Muscle of leg (tissue), 11 donors: ENCODE results near the gene NLGN2. TPM values are rescaled to one million over a fixed set of nuclear protein-coding genes. Genes with fewer than 3 reads are reported as not detected.

Experiments
- DNase-seq: peaks from one replicate; pipeline ENCODE4 v3.0.0; 2013
- H3K27ac ChIP-seq: one replicate; pipeline ENCODE4 v1.5.1; 2013; ENCODE audit warnings: mild to moderate bottlenecking, low read length, control low read depth
- H3K27me3 ChIP-seq: one replicate; pipeline ENCODE4 v1.6.1; 2013; ENCODE audit warnings: low read length; ENCODE audit not compliant: control insufficient read depth, insufficient read depth
- H3K36me3 ChIP-seq: one replicate; pipeline ENCODE4 v1.6.1; 2013; ENCODE audit warnings: low read length; ENCODE audit not compliant: control insufficient read depth, insufficient read depth
- H3K4me1 ChIP-seq: one replicate; pipeline ENCODE4 v1.6.1; 2013; ENCODE audit warnings: low read length; ENCODE audit not compliant: control insufficient read depth, insufficient read depth
- H3K4me3 ChIP-seq: one replicate; pipeline ENCODE4 v1.5.1; 2013; ENCODE audit warnings: low read length, control low read depth
- H3K9me3 ChIP-seq: replicated peaks from 2 replicates; pipeline ENCODE4 v1.6.1; 2013; ENCODE audit warnings: low read depth, low read length; ENCODE audit not compliant: control insufficient read depth
- WGBS: methylation state at CpG from one replicate; pipeline ENCODE4 v1.1.5; 2013; ENCODE audit warnings: missing lambda C conversion rate; ENCODE audit not compliant: insufficient coverage; 5-methylcytosine and 5-hydroxymethylcytosine counted together
- polyA plus RNA-seq, 8 donors: library from polyadenylated mRNA; unstranded; fragments of 120-200 nt; gene quantifications; one replicate each; pipeline versions ENCODE4 v1.2.1 to v1.2.3, GENCODE V29; 2013; ENCODE audit warnings: inconsistent platforms in 1 of 8, low replicate concordance in 1 of 8; ENCODE audit not compliant: insufficient read length in 8 of 8, insufficient read depth in 1 of 8
- total RNA-seq: library from RNA; stranded (reverse); fragments of 120-200 nt; gene quantifications from one replicate; pipeline ENCODE4 v1.2.4, GENCODE V29; 2013

NLGN2 gene
- total and polyA plus RNA-seq, 9 donors = 7.7 to 36.2 (median 25.7) TPM

DNA sequence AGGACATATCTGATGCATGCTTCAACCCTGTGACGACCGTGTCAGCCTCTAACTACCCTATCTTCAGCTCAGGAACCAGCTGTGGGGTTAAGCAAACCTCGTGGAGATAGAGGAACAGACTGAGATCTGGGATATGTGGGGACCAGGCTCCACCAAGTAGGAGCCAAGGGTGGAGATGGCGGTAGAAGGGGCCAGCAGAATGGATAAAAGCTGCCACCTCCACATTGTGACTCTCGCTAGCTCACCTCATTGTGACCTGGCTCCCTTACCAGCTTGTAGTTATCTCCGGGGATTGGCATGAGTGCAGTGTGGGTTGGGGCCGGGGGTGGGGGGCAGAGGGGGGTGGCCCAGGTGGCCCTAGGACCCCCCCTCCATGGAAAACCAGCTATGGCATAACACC is 17.7 kb downstream of the NLGN2 start, which contains the start of gene SPEM2:
TSS of gene SPEM2 (plus strand) at position 301 of the 400 bp plus-strand sequence. CDS start at position 374, 73 bp downstream.
- Histone ChIP-seq H3K27ac (no peak within 1 kb of the TSS), H3K27me3 (no peaks in the 10 kb centered on the region), H3K9me3 (no peaks in the 10 kb centered on the region), H3K4me1 (no peaks in the 10 kb centered on the region), H3K4me3 (no peak within 1 kb of the TSS), H3K36me3 (no peaks in the 10 kb centered on the region)
- no CpG with 5 or more reads among the region's 7 CpGs for WGBS
- no peak for DNase-seq

DNA sequence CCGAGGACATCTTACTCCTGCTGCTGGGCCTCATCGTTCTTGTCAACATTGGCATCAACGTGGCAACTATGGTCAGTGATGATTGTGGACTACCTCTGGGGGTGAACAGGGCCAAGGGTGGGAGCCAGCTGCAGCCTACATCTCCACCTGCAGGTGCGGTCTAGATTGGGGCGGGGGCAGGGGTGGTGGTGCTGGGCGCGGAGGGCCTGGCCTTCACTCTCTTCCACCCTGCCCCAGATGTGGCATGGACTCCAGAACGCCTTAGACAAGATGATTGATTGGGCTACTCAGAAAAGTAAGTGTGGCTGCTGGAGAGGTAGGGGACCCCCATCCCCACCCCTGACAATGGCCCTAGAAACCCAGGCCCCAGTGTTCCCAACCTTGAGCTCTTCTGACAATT is 18.1 kb downstream of the NLGN2 start:
- WGBS = 95% methylated on average over 3 of the region's 8 CpGs
- Histone ChIP-seq H3K4me1 (no peaks in the 10 kb centered on the region), H3K27me3 (no peaks in the 10 kb centered on the region), H3K27ac (no peak overlapping the region), H3K9me3 (no peaks in the 10 kb centered on the region), H3K36me3 (no peaks in the 10 kb centered on the region), H3K4me3 (no peak overlapping the region)
- DNase-seq = no peak

DNA sequence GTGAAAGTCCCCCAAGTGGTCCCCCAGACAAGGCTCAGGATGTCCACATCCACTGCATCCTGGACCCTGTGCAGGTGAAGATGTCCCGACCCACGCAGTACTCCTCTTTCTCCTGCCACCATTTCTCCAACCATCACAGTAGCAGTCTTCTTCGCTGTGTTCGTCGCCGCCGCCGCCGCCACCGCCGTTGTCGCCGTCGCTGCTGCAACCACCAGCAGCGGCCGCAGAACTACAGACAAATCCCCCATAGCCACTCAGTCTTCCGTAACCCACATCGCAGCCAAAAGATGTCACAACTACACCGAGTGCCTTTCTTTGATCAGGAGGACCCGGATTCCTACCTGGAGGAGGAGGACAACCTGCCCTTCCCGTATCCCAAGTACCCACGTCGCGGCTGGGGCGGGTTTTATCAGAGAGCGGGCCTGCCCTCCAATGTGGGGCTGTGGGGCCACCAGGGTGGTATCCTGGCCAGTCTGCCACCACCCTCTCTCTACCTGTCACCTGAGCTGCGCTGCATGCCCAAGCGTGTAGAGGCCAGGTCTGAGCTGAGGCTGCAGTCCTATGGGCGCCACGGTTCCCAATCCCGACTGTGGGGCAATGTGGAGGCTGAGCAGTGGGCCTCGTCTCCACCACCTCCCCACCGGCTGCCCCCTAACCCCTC is 18.7 kb downstream of the NLGN2 start:
- no peaks in the 10 kb centered on the region for H3K4me1 ChIP-seq
- WGBS = 90% methylated on average over 24 of the region's 33 CpGs
- no peak overlapping the region for H3K4me3 ChIP-seq
- H3K27me3 ChIP-seq = no peaks in the 10 kb centered on the region
- H3K9me3 ChIP-seq = no peaks in the 10 kb centered on the region
- no peak overlapping the region for H3K27ac ChIP-seq
- DNase-seq = no peak
- H3K36me3 ChIP-seq = no peaks in the 10 kb centered on the region

DNA sequence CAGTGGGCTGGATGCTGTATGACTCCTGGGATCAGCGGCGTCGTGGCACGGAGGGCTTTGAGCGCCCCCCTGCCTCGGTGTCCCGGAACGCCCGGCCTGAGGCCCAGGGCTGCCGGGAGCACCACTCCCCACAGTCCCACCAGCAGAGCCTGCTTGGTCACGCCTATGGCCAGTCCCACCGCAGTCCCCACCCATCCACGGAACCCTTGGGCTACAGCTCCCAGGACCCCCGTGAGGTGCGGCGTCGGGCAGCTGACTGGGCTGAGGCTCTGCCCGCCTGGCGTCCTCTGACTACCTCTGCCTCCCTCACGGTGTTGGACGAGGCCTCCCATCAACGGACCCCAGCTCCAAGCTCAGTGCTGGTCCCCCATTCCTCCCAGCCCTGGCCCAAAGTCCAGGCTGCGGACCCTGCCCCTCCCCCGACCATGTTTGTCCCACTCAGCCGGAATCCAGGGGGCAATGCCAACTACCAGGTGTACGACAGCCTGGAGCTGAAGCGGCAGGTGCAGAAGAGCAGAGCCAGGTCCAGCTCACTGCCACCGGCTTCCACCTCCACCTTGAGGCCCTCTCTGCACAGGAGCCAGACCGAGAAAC is 19.3 kb downstream of the NLGN2 start:
- no peaks in the 10 kb centered on the region for H3K4me1 ChIP-seq

DNA sequence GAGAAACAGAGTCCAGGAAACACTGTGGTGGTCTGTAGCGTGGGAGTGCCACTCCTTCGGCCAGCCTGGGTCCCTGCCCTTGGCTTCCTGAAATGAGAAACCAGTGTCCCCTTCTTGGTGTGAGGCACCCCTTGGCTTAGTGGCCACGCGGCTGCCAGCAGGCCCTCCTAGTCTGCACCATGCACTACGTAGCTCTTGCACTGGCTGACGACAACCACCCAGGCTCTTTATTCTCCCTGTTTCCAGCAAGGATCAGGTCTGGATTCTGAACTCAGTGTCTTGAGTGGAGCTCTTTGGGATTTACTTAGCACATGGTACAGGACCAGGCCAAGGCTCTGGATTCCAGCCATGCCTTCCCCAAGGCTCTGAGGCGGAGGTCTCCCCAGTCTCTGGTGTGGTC is 19.9 kb downstream of the NLGN2 start:
- no peak for DNase-seq
- no peaks in the 10 kb centered on the region for H3K9me3 ChIP-seq
- H3K4me1 ChIP-seq = no peaks in the 10 kb centered on the region
- no peak overlapping the region for H3K4me3 ChIP-seq
- H3K27me3 ChIP-seq = no peaks in the 10 kb centered on the region
- H3K27ac ChIP-seq = no peak overlapping the region
- WGBS = 89% methylated on average over 1 of the region's 7 CpGs
- no peaks in the 10 kb centered on the region for H3K36me3 ChIP-seq

More for the DNA sequence above, 19.3 kb downstream of the NLGN2 start:
- WGBS = 88% methylated on average over 27 of the region's 29 CpGs
- Histone ChIP-seq H3K27ac (no peak overlapping the region), H3K36me3 (no peaks in the 10 kb centered on the region), H3K27me3 (no peaks in the 10 kb centered on the region), H3K9me3 (no peaks in the 10 kb centered on the region), H3K4me3 (no peak overlapping the region)
- no peak for DNase-seq

DNA sequence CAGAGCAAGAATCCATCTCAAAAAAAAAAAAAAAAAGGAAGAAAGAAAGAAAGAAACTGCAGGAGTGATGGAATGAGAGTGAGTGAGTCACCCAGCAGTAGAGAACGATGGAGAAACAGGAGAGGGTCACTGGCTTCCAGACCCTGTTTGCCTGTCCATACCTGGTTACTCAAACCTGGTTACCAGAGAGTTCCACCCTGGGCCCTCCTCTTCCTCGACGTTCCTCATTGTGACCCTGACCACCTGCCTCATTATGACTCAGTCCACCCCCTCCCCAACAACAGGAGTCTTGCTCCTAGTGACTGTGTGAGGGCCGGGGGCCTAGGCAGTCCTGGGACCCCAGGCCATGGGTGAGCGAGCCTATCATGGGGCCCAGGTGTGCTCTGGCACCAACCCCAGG is 20.9 kb downstream of the NLGN2 start, which contains the start of gene SPEM3:
TSS of gene SPEM3 (plus strand) at position 301 of the 400 bp plus-strand sequence. CDS start at position 347, 46 bp downstream.
- no peak within 1 kb of the TSS for H3K27ac ChIP-seq
- H3K9me3 ChIP-seq = no peaks in the 10 kb centered on the region
- H3K4me3 ChIP-seq = no peak within 1 kb of the TSS
- no peaks in the 10 kb centered on the region for H3K36me3 ChIP-seq
- H3K27me3 ChIP-seq = no peaks in the 10 kb centered on the region
- DNase-seq = no peak
- no peaks in the 10 kb centered on the region for H3K4me1 ChIP-seq
- WGBS = 75% methylated on average over 5 of the region's 5 CpGs

DNA sequence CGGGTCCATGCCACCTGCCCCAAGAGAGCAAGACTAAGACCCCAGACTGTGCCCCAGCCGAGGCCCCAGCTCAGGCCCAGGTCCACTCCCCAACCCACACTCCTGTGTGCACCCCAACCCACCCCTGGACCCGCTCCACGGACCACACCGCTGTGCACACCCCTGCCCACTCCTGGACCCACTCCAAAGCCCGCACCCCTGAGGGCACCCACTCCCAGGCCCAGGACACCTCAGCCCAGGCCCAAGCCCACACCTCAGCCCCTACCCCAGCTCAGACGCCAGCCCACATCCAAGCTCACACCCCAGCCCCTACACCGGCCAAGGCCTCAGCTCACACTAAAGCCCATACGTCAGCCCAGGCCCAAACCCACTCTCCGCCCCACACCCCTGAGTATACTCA is 22.1 kb downstream of the NLGN2 start:
- WGBS = 89% methylated on average over 10 of the region's 10 CpGs
- Histone ChIP-seq H3K9me3 (no peaks in the 10 kb centered on the region), H3K4me1 (no peaks in the 10 kb centered on the region), H3K27ac (no peak overlapping the region), H3K4me3 (no peak overlapping the region), H3K36me3 (no peaks in the 10 kb centered on the region), H3K27me3 (no peaks in the 10 kb centered on the region)
- DNase-seq = no peak

DNA sequence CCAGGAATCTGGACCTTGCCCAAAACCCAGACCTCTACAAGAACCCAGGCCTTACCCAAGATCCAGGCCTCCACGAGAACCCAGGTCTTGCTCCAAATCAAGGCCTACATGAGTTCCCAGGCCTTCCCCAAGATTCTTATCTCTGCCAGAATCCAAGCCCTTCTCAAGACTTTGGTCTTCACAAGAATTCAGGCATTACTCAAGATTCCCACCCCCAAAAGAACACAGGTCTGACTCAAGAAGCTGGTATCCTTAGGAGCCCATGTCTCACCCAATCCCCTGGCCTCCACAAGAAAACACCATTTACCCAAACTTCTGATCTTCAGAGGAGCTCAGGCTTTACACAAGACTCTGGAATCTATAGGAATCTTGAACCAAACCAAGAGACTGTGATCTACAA is 23.6 kb downstream of the NLGN2 start:
- WGBS = 100% methylated on average over 1 of the region's 1 CpG
- peaks cover 11% of the 10 kb centered on the region for H3K4me1 ChIP-seq
- no peaks in the 10 kb centered on the region for H3K36me3 ChIP-seq
- no peak overlapping the region for H3K27ac ChIP-seq
- no peaks in the 10 kb centered on the region for H3K9me3 ChIP-seq
- H3K27me3 ChIP-seq = peaks cover 14% of the 10 kb centered on the region
- no peak overlapping the region for H3K4me3 ChIP-seq
- no peak for DNase-seq

DNA sequence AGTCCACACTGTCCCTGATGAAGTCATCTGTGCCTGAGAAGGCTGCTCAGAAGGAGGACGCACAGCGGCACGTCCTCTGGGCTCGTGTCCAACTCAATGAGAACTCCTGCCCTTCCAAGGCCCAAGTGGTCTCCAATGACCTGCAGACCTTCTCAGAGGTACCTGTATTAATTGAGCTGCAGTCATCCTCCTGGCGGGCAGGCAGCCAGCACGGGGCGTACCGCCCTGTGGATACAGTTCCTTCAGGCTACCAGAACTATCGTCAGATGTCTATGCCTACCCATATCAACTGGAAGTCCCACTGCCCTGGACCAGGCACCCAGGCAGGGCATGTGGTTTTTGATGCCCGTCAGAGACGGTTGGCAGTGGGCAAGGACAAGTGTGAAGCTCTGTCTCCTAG is 24.7 kb downstream of the NLGN2 start:
- H3K27me3 ChIP-seq = peaks cover 24% of the 10 kb centered on the region
- H3K4me3 ChIP-seq = no peak overlapping the region
- H3K4me1 ChIP-seq = peaks cover 20% of the 10 kb centered on the region
- DNase-seq = no peak
- H3K27ac ChIP-seq = no peak overlapping the region
- no peaks in the 10 kb centered on the region for H3K36me3 ChIP-seq
- WGBS = 85% methylated on average over 10 of the region's 11 CpGs
- no peaks in the 10 kb centered on the region for H3K9me3 ChIP-seq

DNA sequence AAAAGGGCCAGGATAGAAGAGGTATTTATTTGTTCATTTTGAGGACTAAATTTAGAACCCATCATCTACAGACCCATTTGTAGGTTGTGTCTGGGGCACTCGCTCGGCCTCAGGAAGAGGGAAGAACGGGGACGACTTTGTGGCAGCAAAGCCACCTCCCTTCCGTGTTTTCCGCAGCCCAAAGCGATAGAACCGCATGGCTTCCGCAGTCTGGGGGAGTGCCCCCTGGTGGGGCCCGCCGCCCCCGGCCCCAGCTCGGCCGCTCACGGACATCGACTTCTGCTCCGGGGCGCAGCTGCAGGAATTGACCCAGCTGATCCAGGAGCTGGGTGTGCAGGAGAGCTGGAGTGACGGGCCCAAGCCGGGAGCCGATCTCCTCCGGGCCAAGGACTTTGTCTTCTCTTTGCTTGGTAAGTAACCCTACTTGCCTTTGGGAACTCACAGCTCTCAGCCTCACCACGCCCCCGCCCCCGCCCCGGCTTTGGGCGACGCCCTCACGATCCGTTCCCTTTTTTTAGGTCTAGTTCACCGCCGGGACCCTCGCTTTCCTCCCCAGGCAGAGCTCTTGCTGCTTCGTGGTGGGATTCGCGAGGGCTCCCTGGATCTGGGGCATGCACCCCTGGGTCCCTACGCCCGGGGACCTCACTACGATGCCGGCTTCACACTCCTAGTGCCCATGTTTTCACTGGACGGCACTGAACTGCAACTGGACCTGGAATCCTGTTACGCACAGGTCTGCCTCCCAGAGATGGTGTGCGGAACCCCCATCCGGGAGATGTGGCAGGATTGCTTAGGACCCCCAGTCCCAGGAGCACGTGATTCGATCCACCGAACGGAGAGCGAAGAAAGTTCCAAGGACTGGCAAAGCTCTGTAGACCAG is 28.3 kb downstream of the NLGN2 start:
- H3K27me3 ChIP-seq = peaks cover 60% of the 10 kb centered on the region
- H3K36me3 ChIP-seq = no peaks in the 10 kb centered on the region
- H3K4me3 ChIP-seq = peak overlapping the region; percentile 39
- no peaks in the 10 kb centered on the region for H3K9me3 ChIP-seq
- 3% methylated on average over 49 of the region's 49 CpGs for WGBS
- no peak for DNase-seq
- H3K4me1 ChIP-seq = peaks cover 49% of the 10 kb centered on the region
- H3K27ac ChIP-seq = peak overlapping the region; percentile 66
